ENCODE measurements around the gene TPGS1.

DNA sequence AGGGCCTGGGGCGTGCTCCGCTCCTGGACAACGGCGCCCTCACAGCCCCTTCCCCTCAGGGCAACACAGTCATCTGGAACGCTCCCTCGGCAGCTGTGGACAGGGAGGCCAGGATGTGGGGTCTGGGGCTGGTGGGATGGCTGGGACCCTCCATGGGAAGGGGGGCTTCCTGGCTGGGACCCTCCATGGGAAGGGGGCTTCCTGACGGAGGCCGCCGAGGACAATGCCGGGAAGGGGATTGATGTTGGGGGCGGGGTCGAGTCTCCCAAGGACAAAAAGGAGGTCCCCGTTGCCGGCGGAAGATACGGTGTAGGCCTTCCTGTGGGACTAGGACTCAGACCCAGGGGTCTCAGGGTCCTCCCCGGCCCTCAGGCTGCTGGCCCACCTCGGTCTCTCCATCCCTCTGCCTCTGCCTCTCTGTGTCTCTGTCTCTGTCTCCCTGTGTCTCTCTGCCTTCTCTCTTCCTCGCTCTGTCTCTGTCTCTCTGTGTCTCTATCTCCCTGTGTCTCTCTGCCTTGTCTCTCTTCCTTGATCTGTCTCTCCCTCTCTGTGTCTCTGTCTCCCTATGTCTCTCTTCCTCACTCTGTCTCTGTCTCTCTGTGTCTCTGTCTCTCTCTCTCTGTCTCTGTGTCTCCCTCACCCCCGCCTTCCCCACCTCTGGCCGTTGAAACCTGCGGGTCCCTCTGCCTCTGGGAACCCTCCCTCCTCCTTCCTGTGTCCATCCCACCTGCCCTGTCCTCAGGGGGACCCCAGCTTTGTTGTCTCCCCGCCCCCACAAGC, 13.7 kb upstream of the TPGS1 start:
- TF ChIP-seq, protein P1, sequence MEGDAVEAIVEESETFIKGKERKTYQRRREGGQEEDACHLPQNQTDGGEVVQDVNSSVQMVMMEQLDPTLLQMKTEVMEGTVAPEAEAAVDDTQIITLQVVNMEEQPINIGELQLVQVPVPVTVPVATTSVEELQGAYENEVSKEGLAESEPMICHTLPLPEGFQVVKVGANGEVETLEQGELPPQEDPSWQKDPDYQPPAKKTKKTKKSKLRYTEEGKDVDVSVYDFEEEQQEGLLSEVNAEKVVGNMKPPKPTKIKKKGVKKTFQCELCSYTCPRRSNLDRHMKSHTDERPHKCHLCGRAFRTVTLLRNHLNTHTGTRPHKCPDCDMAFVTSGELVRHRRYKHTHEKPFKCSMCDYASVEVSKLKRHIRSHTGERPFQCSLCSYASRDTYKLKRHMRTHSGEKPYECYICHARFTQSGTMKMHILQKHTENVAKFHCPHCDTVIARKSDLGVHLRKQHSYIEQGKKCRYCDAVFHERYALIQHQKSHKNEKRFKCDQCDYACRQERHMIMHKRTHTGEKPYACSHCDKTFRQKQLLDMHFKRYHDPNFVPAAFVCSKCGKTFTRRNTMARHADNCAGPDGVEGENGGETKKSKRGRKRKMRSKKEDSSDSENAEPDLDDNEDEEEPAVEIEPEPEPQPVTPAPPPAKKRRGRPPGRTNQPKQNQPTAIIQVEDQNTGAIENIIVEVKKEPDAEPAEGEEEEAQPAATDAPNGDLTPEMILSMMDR (IDR thresholded peaks at IDR 0.05; ENCODE audit: low read depth, low read length, poor library complexity, severe bottlenecking), result no peak
- no peak for TF ChIP-seq EZH2phosphoT487 (IDR thresholded peaks at IDR 0.05; ENCODE audit: borderline replicate concordance, low read length)
